WERI-Rb-1 (cell line): Measurements from ENCODE around the gene CMIP.

ENCODE experiments used
- DNase-seq: peaks from one replicate; pipeline ENCODE4 v3.0.0-alpha.2; 2020
- H3K27ac ChIP-seq: fragments of 250-450 bp; sonication (Bioruptor Pico); 2 replicates; pipeline ENCODE4 v1.5.1; 2020; ENCODE audit warnings: mild to moderate bottlenecking, moderate library complexity
- H3K27me3 ChIP-seq: fragments of 250-450 bp; sonication (Bioruptor Pico); 2 replicates; pipeline ENCODE4 v1.5.1; 2021; ENCODE audit warnings: mild to moderate bottlenecking, low read depth, moderate library complexity; ENCODE audit not compliant: insufficient read depth, severe bottlenecking
- H3K36me3 ChIP-seq: fragments of 250-450 bp; sonication (Bioruptor Pico); 2 replicates; pipeline ENCODE4 v1.5.1; 2020; ENCODE audit warnings: mild to moderate bottlenecking, moderate library complexity
- H3K4me3 ChIP-seq: 2 replicates; pipeline ENCODE4 v1.5.1; 2011; ENCODE audit warnings: low read depth, mild to moderate bottlenecking, control low read depth, low read length
- H3K9me3 ChIP-seq: fragments of 250-450 bp; sonication (Bioruptor Pico); 2 replicates; pipeline ENCODE4 v1.5.1; 2021; ENCODE audit warnings: mild to moderate bottlenecking, moderate library complexity; ENCODE audit not compliant: severe bottlenecking
- CTCF ChIP-seq: IDR thresholded peaks from 2 replicates; pipeline ENCODE4 v1.5.1; 2011; ENCODE audit warnings: low read depth, mild to moderate bottlenecking, control low read depth, inconsistent platforms, low read length

CMIP gene

GRCh38 chr16:81481207-81481821 is 36.7 kb downstream of the CMIP start:
- Histone ChIP-seq H3K4me3 (no peak overlapping the region), H3K27me3 (no peaks in the 10 kb centered on the region), H3K36me3 (no peaks in the 10 kb centered on the region), H3K27ac (no peak overlapping the region), H3K9me3 (no peaks in the 10 kb centered on the region)
- TF ChIP-seq CTCF: no peak
- no peak for DNase-seq

GRCh38 chr16:81482329-81483063 is 37.9 kb downstream of the CMIP start:
- no peaks in the 10 kb centered on the region for H3K27me3 ChIP-seq
- TF ChIP-seq CTCF: no peak
- H3K9me3 ChIP-seq: no peaks in the 10 kb centered on the region
- H3K36me3 ChIP-seq: no peaks in the 10 kb centered on the region
- no peak for DNase-seq
- H3K27ac ChIP-seq: no peak overlapping the region
- H3K4me3 ChIP-seq: no peak overlapping the region

DNA sequence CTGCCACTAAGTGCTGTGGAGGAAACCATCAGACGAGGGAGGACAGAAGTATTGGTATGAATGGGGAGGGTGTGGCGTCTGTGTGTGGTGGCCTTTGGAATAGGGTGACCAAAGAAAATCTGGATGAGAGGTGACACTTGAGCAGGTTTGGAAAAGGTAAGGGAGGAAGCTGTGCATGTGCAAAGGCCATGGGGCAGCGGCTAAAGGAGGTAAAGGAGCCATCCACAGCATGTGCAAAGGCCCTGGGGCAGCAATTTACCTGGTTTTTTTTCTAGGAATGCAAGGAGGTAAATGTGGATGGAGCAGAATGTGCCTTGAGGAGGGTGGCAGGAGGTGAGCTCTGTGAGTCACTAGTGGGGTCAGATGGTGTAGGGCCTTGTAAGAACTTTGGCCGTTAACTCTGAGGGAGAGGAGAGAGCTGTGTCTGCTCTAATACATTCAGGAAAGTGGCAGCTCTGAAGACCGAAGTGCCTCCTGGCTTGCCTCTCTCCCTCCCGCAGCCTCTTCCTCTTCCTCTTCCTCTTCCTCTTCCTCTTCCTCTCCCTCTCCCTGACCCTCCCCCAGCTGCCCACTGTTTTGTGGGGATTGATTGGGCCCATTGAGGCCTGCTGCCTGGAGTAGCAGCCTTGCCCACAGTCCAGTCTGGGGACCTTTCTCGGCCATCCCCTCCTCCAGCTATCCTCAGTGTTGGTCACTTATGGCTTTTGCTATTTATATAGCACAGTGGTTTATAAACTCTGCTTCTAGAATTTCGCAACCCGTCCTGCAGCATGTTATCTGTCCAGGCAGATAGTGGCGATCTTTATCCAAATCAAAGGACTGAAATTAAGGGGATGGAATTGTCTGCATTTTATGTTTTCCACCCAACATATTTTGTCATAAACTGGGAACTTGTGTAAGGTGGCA is 38.7 kb downstream of the CMIP start:
- Histone ChIP-seq H3K27ac (no peak overlapping the region), H3K27me3 (no peaks in the 10 kb centered on the region), H3K36me3 (no peaks in the 10 kb centered on the region), H3K9me3 (no peaks in the 10 kb centered on the region), H3K4me3 (no peak overlapping the region)
- no peak for TF ChIP-seq CTCF
- DNase-seq: no peak

DNA sequence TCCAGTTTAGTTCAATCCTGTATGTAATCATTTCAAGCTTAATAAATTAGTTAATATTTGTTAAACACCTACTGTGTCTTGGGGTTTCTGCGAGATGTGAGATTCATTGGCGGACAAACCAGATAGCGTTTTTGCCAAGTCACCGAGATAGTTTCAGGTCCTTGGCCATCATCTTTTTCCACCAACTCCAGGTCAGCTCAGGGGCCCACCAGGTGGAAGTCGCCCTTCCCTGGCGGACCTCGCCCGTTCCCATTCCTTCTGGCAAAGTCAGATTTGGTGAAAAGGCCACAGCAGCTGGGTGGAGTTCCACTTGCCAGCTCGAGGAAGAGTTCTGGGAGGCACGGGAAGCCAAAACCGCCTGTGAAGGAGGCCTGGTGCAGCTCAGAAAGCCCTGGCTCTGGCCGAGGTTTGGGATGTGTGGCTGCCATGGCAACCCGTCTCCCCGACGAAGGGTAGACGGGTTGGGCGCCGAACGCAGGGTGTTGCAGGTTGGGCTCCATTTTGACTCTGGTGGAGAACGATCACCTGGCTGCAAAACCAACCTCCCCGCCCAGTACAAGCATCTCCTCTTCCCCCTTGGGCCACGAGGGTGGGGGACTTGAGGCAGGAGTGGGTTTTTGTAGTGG is 39.5 kb downstream of the CMIP start:
- no peaks in the 10 kb centered on the region for H3K9me3 ChIP-seq
- H3K27ac ChIP-seq: no peak overlapping the region
- no peaks in the 10 kb centered on the region for H3K36me3 ChIP-seq
- no peak for DNase-seq
- no peak overlapping the region for H3K4me3 ChIP-seq
- no peaks in the 10 kb centered on the region for H3K27me3 ChIP-seq
- no peak for TF ChIP-seq CTCF

GRCh38 chr16:81484908-81485624 is 40.5 kb downstream of the CMIP start:
- no peak for TF ChIP-seq CTCF
- Histone ChIP-seq H3K9me3 (no peaks in the 10 kb centered on the region), H3K27ac (no peak overlapping the region), H3K36me3 (no peaks in the 10 kb centered on the region), H3K27me3 (no peaks in the 10 kb centered on the region), H3K4me3 (no peak overlapping the region)
- no peak for DNase-seq
